B cell (primary cell): Measurements from ENCODE around the gene CNOT6L. TPM values are rescaled to one million over a fixed set of nuclear protein-coding genes. Genes with fewer than 3 reads are reported as not detected.

Experiments used
- ATAC-seq: fragments of 200-7000 bp; cut with Tn5 transposase; one replicate; pipeline ENCODE4 v1.10.0; 2021; ENCODE audit warnings: low read depth, mild to moderate bottlenecking, moderate number of reproducible peaks, moderate library complexity
- CTCF ChIA-PET: fragments of 350-600 bp; sonication (Branson Sonifier 250); formaldehyde crosslinking; loops from one replicate; lab custom pipeline; 2021; ENCODE audit warnings: antibody characterized with exemption, inconsistent platforms; lab: Charles Lee
- POLR2A ChIA-PET: fragments of 350-600 bp; sonication (Branson Sonifier 250); formaldehyde crosslinking; loops from one replicate; lab custom pipeline; 2021; ENCODE audit warnings: antibody characterized with exemption; lab: Charles Lee
- DNase-seq: peaks from one replicate; pipeline ENCODE4 v3.0.0; 2013
- H2AFZ ChIP-seq: 2 replicates; pipeline ENCODE4 v1.6.1; 2012; ENCODE audit warnings: mild to moderate bottlenecking, low read depth, low read length; ENCODE audit not compliant: insufficient read depth, poor library complexity, severe bottlenecking
- H3K27ac ChIP-seq, 2 donors: 1 replicate in 1 of 2; 2 replicates in 1 of 2; pipeline ENCODE4 v1.5.1; 2012 to 2013; ENCODE audit warnings: low read length in 2 of 2, mild to moderate bottlenecking in 2 of 2, moderate library complexity in 1 of 2
- H3K27me3 ChIP-seq, 4 experiments: fragments of 200-600 bp in 1 of 4; sonication (generic) in 1 of 4; replicated peaks in 1 of 4; 1 replicate in 2 of 4; 2 replicates in 2 of 4; pipeline versions ENCODE4 v1.6.1 to v1.7.0; 2013 to 2016; ENCODE audit warnings: low read length in 3 of 4, mild to moderate bottlenecking in 2 of 4, mixed read lengths in 1 of 4, moderate library complexity in 1 of 4; ENCODE audit not compliant: insufficient read depth in 4 of 4, control insufficient read depth in 3 of 4; ENCODE audit errors: control extremely low read depth in 1 of 4
- H3K36me3 ChIP-seq, 2 experiments: replicated peaks in 1 of 2; 1 replicate in 1 of 2; 2 replicates in 1 of 2; pipeline versions ENCODE4 v1.6.1 to v1.7.1; 2013; ENCODE audit warnings: low read length in 1 of 2; ENCODE audit not compliant: insufficient read depth in 2 of 2, control insufficient read depth in 1 of 2; ENCODE audit errors: control extremely low read depth in 1 of 2, extremely low read depth in 1 of 2
- H3K4me1 ChIP-seq, 2 donors: fragments of 200-600 bp in 1 of 2; sonication (generic) in 1 of 2; 1 replicate in 1 of 2; 2 replicates in 1 of 2; pipeline versions ENCODE4 v1.5.1 to v1.6.1; 2013 to 2017; ENCODE audit warnings: low read length in 2 of 2; ENCODE audit not compliant: control insufficient read depth in 2 of 2, insufficient read depth in 2 of 2
- H3K4me2 ChIP-seq: replicated peaks from 2 replicates; pipeline ENCODE3; 2012; ENCODE audit warnings: mild to moderate bottlenecking, low read depth, low read length; ENCODE audit not compliant: poor library complexity, severe bottlenecking
- H3K4me3 ChIP-seq, 5 experiments: fragments of 200-600 bp in 1 of 5; sonication (generic) in 1 of 5; 1 replicate in 3 of 5; 2 replicates in 2 of 5; pipeline versions ENCODE4 v1.5.1 to v1.7.0; 2011 to 2016; ENCODE audit warnings: low read length in 4 of 5, mild to moderate bottlenecking in 4 of 5, low read depth in 2 of 5, control low read depth in 1 of 5, moderate library complexity in 1 of 5; ENCODE audit not compliant: insufficient read depth in 1 of 5; ENCODE audit errors: control extremely low read depth in 1 of 5, extremely low read depth in 1 of 5
- H3K79me2 ChIP-seq: fragments of 200-600 bp; sonication (generic); one replicate; pipeline ENCODE4 v1.6.0; 2016; ENCODE audit warnings: low read length; ENCODE audit not compliant: control insufficient read depth, insufficient read depth
- H3K9ac ChIP-seq: fragments of 200-600 bp; sonication (generic); 2 replicates; pipeline ENCODE4 v1.6.1; 2017; ENCODE audit warnings: mild to moderate bottlenecking, low read length, moderate library complexity
- H3K9me3 ChIP-seq, 3 donors: one replicate each; pipeline versions ENCODE4 v1.6.1 to v1.7.1; 2013; ENCODE audit warnings: low read length in 2 of 3; ENCODE audit not compliant: control insufficient read depth in 2 of 3, insufficient read depth in 1 of 3; ENCODE audit errors: control extremely low read depth in 1 of 3
- H4K20me1 ChIP-seq: 2 replicates; pipeline ENCODE4 v1.6.0; 2012; ENCODE audit warnings: mild to moderate bottlenecking, low read length; ENCODE audit not compliant: insufficient read depth, control insufficient read depth, poor library complexity, severe bottlenecking
- H3K27ac Mint-ChIP-seq: one replicate; pipeline ENCODE4 v1.8.0; 2021; ENCODE audit warnings: mixed read lengths
- H3K27me3 Mint-ChIP-seq: one replicate; pipeline ENCODE4 v1.8.0; 2021; ENCODE audit warnings: mixed read lengths
- H3K4me1 Mint-ChIP-seq: one replicate; pipeline ENCODE4 v1.8.0; 2021; ENCODE audit warnings: mixed read lengths
- H3K4me3 Mint-ChIP-seq: one replicate; pipeline ENCODE4 v1.8.0; 2021; ENCODE audit warnings: mixed read lengths
- H3K9me3 Mint-ChIP-seq: one replicate; pipeline ENCODE4 v1.8.0; 2022; ENCODE audit warnings: mixed read lengths; ENCODE audit not compliant: insufficient read depth
- EZH2 ChIP-seq: IDR thresholded peaks from 2 replicates; pipeline ENCODE4 v1.6.1; 2012; ENCODE audit warnings: borderline replicate concordance, low read depth, mild to moderate bottlenecking, moderate library complexity, low read length; ENCODE audit not compliant: insufficient read depth, poor library complexity, severe bottlenecking
- WGBS: methylation state at CpG from one replicate; pipeline ENCODE4 v1.1.5; 2013; ENCODE audit warnings: missing lambda C conversion rate; ENCODE audit not compliant: insufficient coverage; 5-methylcytosine and 5-hydroxymethylcytosine counted together
- intact Hi-C: fragments of 100-400 bp; cut with micrococcal nuclease; formaldehyde crosslinking; loops from one replicate; pipeline ENCODE4 v1.10.0; 2022
- polyA plus RNA-seq: library from polyadenylated mRNA; depleted of rRNA; stranded (reverse); fragments of >200 nt; gene quantifications from 2 replicates; pipeline ENCODE4 v1.2.3, GENCODE V29; 2012
- total RNA-seq, 2 donors: library from RNA; stranded (reverse); fragments of 120-200 nt in 1 of 2; gene quantifications; 1 replicate in 1 of 2; 2 replicates in 1 of 2; pipeline versions ENCODE4 v1.2.3 to v1.2.4, GENCODE V29; 2013 to 2022
- TF ChIP-seq, protein P1 (sequence below): fragments of 200-600 bp; IDR thresholded peaks from one replicate; pipeline ENCODE4 v1.8.0; 2022; ENCODE audit warnings: antibody characterized with exemption, mild to moderate bottlenecking

Gene CNOT6L
- total and polyA plus RNA-seq, 2 donors (not counting 1 experiment from before 2014, with no cell fraction given): 18.8 to 119 TPM

DNA sequence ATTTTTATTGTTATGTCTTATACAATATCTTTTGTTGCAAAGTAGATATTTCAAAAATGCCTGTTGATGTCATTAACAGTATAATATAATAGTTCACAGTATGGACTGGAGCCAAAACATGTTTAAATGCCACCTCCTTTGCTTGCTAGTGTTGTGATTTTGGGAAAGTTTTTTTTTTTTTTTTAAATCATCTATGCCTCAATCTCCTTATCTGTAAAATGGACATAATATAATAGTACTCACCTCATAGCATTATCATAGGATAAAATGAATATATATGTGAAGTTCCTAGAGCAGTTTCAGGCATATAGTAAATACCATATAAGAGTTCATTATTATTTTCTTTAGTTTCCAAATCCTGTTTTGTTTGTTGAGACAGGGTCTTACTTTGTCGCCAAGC is 25.2 kb upstream of the CNOT6L start:
- H3K27ac Mint-ChIP-seq: no peak overlapping the region
- TF ChIP-seq, protein P1, sequence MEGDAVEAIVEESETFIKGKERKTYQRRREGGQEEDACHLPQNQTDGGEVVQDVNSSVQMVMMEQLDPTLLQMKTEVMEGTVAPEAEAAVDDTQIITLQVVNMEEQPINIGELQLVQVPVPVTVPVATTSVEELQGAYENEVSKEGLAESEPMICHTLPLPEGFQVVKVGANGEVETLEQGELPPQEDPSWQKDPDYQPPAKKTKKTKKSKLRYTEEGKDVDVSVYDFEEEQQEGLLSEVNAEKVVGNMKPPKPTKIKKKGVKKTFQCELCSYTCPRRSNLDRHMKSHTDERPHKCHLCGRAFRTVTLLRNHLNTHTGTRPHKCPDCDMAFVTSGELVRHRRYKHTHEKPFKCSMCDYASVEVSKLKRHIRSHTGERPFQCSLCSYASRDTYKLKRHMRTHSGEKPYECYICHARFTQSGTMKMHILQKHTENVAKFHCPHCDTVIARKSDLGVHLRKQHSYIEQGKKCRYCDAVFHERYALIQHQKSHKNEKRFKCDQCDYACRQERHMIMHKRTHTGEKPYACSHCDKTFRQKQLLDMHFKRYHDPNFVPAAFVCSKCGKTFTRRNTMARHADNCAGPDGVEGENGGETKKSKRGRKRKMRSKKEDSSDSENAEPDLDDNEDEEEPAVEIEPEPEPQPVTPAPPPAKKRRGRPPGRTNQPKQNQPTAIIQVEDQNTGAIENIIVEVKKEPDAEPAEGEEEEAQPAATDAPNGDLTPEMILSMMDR: no peak
- TF ChIP-seq EZH2: no peak
- Histone ChIP-seq H3K4me2 (no peak overlapping the region), H3K79me2 (no peaks in the 10 kb centered on the region), H3K27ac (no peak overlapping the region), H3K36me3 (no peaks in the 10 kb centered on the region), H3K9ac (no peak overlapping the region), H3K4me1 (no peaks in the 10 kb centered on the region), H3K9me3 (no peaks in the 10 kb centered on the region), H3K4me3 (no peak overlapping the region), H2AFZ (no peak overlapping the region), H4K20me1 (no peaks in the 10 kb centered on the region), H3K27me3 (no peaks in the 10 kb centered on the region)
- POLR2A ChIA-PET: no interaction called here
- no peaks in the 10 kb centered on the region for H3K4me1 Mint-ChIP-seq
- WGBS: 100% methylated on average over 1 of the region's 1 CpG
- no peak overlapping the region for H3K4me3 Mint-ChIP-seq
- H3K27me3 Mint-ChIP-seq: no peaks in the 10 kb centered on the region
- CTCF ChIA-PET: interaction anchor here (0.9 kb wide), 1 partner anchor 9 kb away, joined by 3 read pairs; no protein-coding TSS in a partner anchor
- no peak for ATAC-seq
- no peak for DNase-seq
- H3K9me3 Mint-ChIP-seq: no peaks in the 10 kb centered on the region
- intact Hi-C loops: no loop called here

DNA sequence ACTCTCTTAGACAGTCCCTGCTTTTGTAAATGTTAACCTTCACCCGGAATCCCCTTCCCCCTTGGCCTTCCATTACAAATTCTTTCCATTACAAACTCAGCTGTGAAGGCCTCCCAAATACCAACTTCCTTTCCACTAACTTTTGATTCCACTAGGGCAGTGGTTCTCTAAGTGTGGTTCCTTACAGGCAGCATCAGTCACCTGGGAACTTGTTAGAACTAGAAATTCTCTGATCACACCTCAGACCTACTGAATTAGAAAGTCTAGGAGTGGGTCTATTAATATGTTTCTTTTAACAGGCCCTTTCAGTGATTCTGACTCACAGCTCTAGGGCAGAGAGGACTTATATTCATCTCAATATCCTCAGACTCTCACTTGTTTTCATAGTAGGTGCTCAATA is 24.5 kb upstream of the CNOT6L start:
- Mint-ChIP-seq H3K4me1 (no peaks in the 10 kb centered on the region), H3K27ac (no peak overlapping the region), H3K27me3 (no peaks in the 10 kb centered on the region), H3K4me3 (no peak overlapping the region), H3K9me3 (no peaks in the 10 kb centered on the region)
- POLR2A ChIA-PET: no interaction called here
- no peaks in the 10 kb centered on the region for H3K27me3 ChIP-seq
- DNase-seq (no peak), ATAC-seq (no peak)
- CTCF ChIA-PET: interaction anchor here (0.9 kb wide), 1 partner anchor 8 kb away, joined by 3 read pairs; no protein-coding TSS in a partner anchor
- H3K9me3 ChIP-seq: no peaks in the 10 kb centered on the region
- no peak overlapping the region for H3K27ac ChIP-seq
- H3K4me2 ChIP-seq: no peak overlapping the region
- TF ChIP-seq, protein P1: no peak
- no peak for TF ChIP-seq EZH2
- 89% methylated on average over 1 of the region's 1 CpG for WGBS
- no peak overlapping the region for H3K9ac ChIP-seq
- H4K20me1 ChIP-seq: no peaks in the 10 kb centered on the region
- H3K4me1 ChIP-seq: no peaks in the 10 kb centered on the region
- intact Hi-C loops: no loop called here
- no peaks in the 10 kb centered on the region for H3K79me2 ChIP-seq
- no peaks in the 10 kb centered on the region for H3K36me3 ChIP-seq
- H3K4me3 ChIP-seq: no peak overlapping the region
- no peak overlapping the region for H2AFZ ChIP-seq
